CD4-positive, alpha-beta T cell treated with Interleukin-17A for 4 hours (primary cell): ENCODE results near the gene HDAC4.

ENCODE experiments used
- DNase-seq: peaks from one replicate; pipeline ENCODE4 v3.0.0-alpha.2; 2020; ENCODE audit warnings: mixed read lengths

HDAC4 gene

GRCh38 chr2:239215136-239215925 is 185.5 kb downstream of the HDAC4 start:
- no peak for DNase-seq

GRCh38 chr2:239214725-239215124 is 186.1 kb downstream of the HDAC4 start:
- no peak for DNase-seq

GRCh38 chr2:239213643-239214101 is 187.1 kb downstream of the HDAC4 start:
- no peak for DNase-seq

- no peak for DNase-seq
These were observed 187.7 kb downstream of the HDAC4 start for GRCh38 chr2:239212929-239213642.

GRCh38 chr2:239212121-239212928 is 188.5 kb downstream of the HDAC4 start:
- DNase-seq = no peak

- no peak for DNase-seq
These were observed 189.3 kb downstream of the HDAC4 start for GRCh38 chr2:239211396-239212094.

GRCh38 chr2:239209783-239210182 is 191.0 kb downstream of the HDAC4 start:
- no peak for DNase-seq

- no peak for DNase-seq
These were observed 192.2 kb downstream of the HDAC4 start for GRCh38 chr2:239208465-239209180.

GRCh38 chr2:239206851-239207250 is 194.0 kb downstream of the HDAC4 start:
- no peak for DNase-seq

GRCh38 chr2:239206042-239206441 is 194.8 kb downstream of the HDAC4 start:
- DNase-seq = no peak

GRCh38 chr2:239204876-239205468 is 195.8 kb downstream of the HDAC4 start:
- no peak for DNase-seq

- no peak for DNase-seq
These were observed 196.5 kb downstream of the HDAC4 start for GRCh38 chr2:239204136-239204875.

GRCh38 chr2:239203443-239204135 is 197.2 kb downstream of the HDAC4 start:
- no peak for DNase-seq

GRCh38 chr2:239202836-239203235 is 198.0 kb downstream of the HDAC4 start:
- DNase-seq = no peak

- DNase-seq = no peak
These were observed 198.5 kb downstream of the HDAC4 start for GRCh38 chr2:239202343-239202742.

- DNase-seq = no peak
These were observed 198.9 kb downstream of the HDAC4 start for GRCh38 chr2:239201884-239202283.

- no peak for DNase-seq
These were observed 199.3 kb downstream of the HDAC4 start for GRCh38 chr2:239201531-239201876.

GRCh38 chr2:239200646-239201530 is 199.9 kb downstream of the HDAC4 start:
- no peak for DNase-seq
